Measurements from ENCODE around the gene ITPRID2.

GRCh38 chr2:181952404-181953226, 61.1 kb downstream of the ITPRID2 start:
- TF ChIP-seq CTCF (IDR thresholded peaks at IDR 0.05) (no peak), POLR2A (IDR thresholded peaks at IDR 0.05) (no peak), EP300 (IDR thresholded peaks at IDR 0.05) (no peak)
